NCI-H446 treated with DMSO at 0.1 percent for 48 hours (cell line): ENCODE measurements around the gene GTF3C6.
"Not testable (repeated sequence)": the region's sequence is repeated elsewhere in the genome, so short reads cannot be mapped to it uniquely, and the experiment has no call there.

Source experiments
- DNase-seq: peaks from one replicate; lab custom pipeline; 2025; lab: John Stamatoyannopoulos, UW

Gene GTF3C6, protein sequence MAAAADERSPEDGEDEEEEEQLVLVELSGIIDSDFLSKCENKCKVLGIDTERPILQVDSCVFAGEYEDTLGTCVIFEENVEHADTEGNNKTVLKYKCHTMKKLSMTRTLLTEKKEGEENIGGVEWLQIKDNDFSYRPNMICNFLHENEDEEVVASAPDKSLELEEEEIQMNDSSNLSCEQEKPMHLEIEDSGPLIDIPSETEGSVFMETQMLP

DNA sequence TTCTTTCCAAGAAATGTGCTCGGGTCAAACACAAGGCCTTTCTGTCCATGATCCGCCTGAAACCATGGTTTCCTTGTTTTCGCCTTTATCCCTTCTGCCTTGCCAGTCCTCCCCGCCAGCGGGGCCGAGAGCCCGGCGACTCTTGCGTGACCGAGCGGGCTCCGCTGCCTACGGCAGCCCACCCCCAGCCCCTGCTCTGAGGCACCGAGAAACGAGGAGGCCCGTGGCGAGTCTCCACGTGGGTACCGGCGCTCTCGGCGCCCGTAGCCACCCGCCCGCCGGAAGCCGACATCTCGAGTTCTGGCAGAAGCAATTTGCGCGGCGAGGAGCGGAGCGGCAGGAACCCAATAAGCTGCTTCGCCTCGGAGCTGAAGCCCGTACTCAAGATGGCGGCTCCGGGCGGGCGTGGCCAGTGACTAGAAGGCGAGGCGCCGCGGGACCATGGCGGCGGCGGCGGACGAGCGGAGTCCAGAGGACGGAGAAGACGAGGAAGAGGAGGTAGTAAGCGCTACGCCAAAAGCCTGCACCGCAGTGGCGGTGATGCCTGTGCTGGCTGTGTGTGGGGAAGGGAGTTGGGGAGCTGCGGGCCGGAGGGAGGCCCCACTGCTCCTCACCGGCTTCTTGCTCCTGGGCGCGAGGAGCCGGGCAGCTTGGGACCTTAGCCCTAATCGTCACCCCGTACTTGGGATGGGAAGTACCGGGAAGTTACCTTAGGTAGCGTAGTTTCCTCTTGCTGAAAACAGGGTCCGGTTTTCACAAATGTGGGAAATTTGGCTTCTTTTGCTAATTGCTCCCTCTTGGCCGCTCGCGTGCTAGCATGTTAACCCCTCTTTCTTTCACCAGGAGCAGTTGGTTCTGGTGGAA lies at the start of gene GTF3C6:
Gene GTF3C6 (plus strand): TSS at position 378 of the 864 bp plus-strand sequence. CDS start 64 bp downstream, at position 442.
- peak; percentile 82 for DNase-seq

DNA sequence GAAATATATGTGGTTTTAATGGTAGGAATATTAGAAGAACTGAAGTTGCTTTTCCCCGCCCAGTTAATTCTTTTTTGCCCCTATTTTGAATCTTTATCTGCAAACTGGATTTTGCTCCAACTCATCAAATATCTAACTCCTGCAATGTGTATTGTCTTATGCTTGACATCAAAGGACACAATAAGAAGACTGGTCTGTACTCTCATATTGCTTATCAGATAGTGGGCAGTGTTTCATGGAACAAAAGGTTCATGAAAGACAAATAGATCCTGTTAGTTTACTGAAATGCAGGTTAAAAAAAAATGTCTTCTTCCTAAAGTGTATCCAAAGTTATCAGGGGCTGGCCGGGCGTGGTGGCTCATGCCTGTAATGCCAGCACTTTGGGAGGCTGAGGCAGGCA lies 27.7 kb upstream of the GTF3C6 start:
- no peak for DNase-seq

DNA sequence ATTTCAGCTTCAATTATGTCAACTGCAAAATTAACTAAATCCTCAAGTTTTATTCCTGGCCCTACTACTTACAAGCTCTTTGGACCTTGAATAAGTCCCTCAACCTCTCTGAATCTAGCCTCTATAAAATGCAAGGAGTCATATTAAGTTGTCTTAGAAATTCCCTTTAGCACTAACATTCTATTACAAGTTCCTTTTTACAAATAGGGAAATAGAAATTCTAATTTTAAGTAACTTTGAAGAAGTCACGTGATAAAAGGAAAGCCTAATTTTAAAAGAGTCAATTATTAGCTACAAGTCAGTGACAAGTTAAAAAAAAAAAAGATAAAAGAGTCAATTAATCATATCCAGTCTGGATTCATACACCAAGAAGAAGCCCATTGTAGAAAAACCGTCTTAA lies 24.6 kb upstream of the GTF3C6 start:
- DNase-seq: no peak

DNA sequence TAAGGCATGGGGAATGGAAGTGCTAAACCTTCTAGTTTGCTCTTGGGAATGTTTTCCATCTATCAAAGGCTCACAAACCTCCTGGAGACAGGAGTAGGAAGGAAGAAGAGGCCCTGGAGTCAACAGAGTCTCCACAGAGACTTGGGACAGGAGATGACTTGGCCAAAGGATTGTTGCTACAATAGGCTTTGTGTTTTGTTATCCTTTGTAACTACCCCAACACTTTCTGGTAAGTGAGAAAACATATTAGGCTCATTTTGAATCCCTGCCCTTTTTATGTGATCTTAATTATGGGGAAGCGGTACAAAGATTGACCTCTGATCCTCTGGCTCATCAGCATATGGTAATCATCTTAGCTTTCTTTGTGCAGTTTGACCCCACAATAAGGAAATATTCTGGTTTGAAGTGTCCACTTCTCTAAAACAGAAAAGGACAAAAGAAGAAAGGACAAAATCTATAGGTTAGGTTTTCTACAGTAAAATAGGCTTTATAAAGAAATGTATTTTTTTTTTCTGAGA lies 24.1 kb upstream of the GTF3C6 start:
- DNase-seq: no peak

DNA sequence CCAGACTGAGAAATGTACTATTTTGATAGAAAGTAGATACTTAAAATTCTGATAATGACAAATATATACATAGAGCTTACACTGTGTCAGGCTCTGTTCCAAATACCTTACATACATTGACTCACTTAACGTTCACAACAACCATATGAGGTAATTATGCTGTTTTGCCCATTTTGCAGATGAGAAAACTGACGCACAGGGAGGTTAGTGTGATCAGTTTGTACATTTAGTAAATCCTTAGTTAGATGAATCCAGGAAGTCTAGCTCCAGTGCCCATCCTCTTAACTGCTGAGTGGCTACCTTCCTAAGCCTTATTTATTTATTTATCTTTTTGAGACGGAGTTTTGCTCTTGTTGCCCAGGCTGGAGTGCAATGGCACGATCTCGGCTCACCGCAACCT lies 23.3 kb upstream of the GTF3C6 start:
- no peak for DNase-seq

DNA sequence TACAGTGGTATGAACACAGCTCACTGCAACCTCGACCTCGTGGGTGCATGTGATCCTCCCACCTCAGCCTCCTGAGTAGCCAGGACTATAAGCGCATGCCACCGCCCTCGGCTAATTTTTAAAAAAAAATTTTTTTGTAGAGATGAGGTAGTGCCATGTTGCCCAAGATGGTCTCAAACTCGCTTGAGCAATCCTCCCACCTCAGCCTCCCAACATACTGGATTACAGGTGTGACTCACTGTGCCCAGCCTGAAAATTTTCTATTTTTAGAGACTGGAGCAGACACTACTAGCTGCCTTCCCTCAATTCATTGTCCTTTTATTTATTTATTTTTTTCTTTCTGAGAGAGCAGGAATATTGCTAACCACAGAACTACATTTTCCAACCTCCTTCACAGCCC lies 20.3 kb upstream of the GTF3C6 start:
- no peak for DNase-seq

DNA sequence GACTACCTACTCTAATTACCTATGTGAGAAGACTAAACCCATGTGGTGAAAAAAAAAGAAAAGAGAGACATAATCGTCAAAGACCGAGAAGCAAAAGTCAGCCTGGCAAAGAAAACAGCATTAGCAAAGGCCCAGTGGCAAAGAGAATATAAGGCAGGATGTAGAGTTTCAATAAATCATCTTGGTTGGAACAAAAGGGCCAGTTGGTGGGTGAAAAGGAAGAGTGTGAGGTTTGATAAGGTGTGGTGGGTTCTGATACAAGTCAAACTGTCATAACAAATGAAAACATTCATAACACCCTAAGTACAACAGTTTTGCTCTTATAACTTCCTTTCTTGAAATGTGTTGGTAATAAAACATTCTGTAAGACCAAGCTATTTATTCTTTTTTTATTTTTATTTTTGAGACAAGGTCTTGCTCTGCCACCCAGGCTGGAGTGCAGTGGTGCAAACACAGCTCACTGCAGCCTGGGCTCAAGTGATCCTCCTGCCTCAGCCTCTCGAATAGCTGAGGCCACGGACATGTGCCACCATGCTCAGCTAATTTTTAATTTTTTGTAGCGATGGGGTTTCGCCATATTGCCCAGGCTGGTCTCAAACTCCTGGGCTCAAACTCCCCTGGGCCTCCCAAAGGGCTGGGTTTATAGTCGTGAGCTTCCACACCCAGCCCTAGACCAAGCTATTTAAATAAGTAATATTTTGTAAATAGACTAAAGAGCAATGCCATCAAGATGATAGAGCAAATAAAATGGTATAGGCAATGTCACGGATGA lies 18.9 kb upstream of the GTF3C6 start:
- DNase-seq: no peak

DNA sequence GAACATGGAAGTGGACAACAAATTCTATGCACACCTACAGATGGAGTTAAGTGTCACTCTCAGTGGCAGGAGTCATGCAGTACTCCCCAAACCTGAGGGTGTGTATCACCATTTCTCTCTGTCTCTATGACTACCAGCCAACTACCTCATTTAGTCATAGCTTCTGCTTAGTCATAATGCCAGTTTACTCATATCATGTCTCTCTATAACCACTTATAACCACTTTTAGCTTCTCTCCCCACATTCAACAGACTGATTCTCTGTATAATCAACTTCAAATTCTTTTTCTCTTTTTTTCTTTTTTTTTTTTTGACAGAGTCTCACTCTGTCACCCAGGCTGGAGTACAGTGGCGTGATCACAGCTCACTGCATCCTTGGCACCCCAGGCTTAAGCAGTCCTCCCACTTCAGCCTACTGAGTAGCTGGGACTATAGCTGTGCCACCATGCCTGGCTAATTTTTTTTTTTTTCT lies 13.8 kb upstream of the GTF3C6 start:
- DNase-seq: no peak

DNA sequence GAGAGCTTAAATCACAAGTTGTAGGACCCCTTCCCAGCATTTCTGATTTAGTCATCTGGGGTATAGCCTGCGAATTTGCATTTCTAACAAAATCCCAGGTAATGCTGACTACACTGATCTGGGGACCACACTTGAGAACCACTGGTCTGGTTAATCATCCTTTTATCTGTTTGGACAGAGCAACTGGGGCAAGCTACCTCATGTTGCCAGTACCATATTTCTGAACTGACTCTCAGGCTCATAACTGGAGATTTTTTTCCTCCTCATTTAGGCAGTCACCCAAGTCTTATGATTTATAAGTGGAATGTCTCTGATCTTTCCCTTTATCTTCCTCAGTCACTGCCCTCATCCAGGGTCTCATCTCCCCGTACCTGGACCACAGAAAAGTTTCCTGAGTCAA lies 12.0 kb upstream of the GTF3C6 start:
- no peak for DNase-seq

DNA sequence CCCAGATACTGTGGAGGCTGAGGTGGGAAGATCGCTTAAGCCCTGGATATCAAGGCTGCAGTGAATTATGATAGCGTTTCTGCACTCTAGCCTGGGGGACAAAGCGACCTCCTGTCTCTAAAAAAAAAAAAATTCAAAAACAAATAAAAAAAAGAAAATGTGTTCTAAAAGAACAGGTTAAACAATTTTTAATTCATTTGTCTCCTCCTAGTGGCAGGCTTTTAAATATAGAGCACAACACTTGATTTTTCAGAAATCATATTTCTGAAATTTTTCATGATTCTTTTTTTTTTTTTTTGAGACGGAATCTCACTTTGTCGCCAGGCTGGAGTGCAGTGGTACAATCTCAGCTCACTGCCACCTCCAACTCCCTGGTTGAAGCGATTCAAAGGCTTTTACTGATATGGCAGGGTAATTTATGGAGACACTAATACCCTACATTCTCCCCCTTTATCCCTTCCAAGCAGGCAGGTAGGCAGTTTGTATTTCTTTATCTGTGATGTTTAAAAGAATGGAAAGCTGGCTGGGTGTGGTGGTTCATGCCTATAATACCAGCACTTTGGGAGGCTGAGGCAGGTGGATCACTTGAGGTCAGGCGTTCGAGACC lies 8.7 kb upstream of the GTF3C6 start:
- DNase-seq: peak; percentile 9

DNA sequence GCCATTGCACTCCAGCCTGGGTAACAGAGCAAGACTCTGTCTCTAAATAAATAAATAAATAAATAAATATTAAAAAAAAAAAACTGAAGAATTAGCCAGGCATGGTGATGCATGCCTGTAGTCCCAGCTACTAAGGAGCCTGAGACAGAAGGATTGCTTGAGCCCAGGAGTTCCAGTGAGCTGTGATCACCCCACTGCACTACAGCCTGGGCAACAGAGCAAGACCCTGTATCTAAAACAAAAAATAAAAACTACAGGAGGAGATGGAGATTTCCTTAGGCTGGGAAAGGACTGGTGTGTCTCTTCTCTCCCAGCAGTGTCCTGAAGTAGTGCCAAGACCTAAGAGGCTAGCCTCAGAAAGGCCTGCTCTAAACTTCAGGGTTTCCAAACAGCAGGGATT lies 8.1 kb upstream of the GTF3C6 start:
- DNase-seq: no peak

DNA sequence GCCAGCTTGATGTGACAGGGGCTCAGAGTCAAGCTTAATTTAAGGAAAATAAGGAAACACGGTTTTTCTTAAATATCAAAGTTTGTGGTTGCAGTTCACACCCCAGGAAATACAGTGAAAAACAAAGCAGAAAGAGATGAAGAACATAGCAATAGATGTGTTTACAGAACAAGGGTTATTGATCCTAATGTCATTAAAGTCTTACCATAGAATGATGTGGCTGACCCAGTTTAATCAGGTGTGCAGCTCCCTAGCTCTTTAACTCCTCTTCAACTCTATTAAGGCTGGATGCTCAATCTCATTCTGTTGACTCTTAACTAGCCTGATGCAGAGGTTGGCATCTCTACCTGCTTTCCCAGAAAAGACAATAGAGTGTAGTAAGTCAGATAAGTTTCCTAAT lies 7.5 kb upstream of the GTF3C6 start:
- no peak for DNase-seq

DNA sequence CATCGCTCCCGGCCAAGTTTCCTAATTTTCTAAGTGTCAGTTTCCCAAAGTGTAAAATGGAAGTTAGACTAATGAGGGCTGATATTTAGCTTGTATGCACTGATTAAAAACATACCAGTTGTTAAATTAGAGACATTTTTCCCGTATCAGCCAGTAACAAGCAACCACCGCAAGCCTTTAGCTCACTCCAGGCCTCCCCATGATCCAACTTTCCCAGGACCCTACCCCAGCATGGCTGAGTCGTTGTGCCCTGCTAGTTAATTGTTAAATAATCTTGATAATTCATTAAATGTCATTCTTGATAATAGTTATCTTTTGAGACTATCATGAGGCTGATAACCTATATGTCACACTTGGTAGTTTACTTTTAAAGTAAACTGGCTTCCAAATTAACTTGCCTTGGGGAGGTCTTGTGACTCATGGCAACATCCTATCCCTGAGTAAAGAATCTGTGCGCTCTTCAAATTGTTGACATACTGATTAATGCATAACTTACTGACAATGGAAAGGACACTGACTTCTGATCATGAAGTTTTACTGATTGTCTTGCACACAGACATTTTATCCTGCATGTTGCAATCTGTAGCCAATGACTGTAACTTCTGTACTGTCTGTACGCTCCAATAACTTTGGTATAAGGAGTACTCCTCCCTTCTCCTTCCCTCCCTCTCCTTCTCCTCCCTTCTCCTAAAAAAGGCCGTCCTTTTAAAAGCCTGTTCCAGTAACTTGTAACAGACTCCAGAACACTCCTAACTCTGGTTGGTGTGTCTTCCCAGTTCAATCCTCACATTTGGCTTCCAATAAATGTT lies 6.3 kb upstream of the GTF3C6 start:
- no peak for DNase-seq

DNA sequence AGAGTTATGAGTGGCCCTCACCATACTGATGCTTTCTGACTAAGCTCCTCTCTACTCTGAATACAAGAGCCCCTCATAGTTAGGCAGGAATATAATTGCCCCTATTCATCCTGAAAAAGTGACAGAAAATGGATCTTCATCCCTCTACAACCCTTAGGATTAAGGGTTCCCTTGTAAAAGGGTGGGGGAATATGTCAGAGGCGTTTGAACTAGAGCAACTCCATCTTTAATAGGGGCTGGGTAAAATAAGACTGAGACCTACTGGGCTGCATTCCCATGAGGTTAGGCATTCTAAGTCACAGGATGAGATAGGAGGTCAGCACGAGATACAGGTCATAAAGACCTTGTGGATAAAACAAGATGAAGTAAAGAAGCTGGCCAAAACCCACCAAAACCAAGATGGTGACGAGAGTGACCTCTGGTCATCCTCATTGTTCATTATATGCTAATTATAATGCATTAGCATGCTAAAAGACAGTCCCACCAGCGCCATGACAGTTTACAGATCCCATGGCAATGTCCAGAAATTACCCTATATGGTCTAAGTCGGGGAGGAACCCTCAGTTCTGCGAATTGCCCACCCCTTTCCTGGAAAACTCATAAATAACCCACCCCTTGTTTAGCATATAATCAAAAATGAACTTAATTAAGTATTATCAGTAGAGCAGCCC lies 4.7 kb upstream of the GTF3C6 start:
- DNase-seq: no peak

DNA sequence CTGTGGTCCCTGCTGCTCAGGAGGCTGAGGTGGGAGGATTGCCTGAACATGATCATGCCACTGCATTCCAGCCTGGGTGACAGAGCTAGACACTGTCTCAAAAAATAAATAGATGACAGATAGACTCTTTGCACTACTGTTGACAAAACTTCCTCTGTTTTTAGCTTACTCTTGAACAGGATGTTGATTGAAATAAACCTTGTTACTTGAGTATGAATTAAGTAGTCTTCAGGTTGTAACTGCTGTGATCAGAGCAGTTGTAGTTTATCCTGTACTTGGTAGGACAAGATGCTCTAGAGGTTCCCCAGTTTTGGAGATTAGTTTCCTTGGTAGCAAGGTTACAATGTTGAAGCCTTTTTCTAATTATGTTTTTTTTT lies 1.5 kb downstream of the GTF3C6 start:
- DNase-seq: no peak

DNA sequence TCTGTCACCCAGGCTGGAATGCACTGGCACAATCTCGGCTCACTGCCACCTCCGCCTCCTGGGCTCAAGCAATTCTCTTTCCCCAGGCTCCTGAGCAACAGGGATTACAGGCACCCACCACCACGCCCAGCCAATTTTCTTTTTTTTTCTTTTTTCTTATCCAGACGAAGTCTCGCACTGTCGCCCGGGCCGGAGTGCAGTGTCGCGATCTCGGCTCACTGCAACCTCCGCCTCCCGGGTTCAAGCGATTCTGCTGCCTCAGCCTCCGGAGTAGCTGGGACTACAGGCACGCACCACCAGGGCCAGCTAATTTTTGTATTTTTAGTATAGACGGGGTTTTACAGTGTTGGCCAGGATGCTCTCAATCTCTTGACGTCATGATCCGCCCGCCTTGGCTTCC lies 4.1 kb downstream of the GTF3C6 start:
- DNase-seq: not testable (repeated sequence)

DNA sequence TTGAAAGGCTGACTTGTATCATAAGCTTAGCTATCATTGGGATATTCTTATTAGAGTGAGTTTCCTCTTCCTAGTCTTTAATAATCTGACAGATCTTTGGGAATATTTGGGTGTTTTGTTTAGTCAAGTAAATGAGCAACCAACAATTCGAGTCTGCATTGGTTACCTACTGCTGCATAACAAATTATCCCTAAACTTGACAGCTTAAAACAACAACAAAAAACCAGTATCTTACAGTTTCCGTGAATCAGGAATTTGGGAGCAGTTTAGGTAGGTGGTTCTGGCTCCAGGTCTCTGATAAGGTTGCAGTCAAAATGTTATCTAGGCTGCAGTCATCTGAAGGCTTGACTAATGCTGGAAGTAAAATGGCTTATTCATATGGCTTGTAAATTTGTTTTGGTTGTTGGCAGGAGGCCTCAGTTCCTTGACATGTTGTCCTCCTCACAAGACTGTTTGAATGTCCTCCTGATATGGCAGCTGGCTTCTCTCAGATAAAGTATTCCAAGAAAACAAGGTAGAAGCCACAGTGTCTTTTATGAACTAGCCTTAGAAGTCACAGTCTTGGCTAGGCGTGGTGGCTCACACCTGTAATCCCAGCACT lies 7.2 kb downstream of the GTF3C6 start:
- DNase-seq: no peak

DNA sequence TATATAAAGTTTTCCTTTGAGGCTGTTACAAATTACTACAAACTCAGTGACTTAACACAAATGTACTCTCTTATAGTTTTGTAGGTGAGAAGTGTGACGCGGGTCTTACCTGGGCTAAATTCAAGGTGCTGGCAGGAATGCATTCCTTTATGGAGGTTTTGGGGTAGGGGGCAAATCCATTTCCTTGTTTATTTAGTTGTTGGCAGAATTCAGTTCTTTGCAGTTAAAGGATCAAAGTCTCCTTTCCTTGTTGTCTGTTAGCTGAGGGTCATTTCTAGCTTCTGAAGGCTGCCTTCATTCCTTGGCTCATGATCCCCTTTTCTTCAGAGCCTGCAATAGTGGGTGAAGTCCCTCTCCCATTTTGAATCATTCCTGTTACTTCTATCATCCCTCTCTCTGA lies 10.2 kb downstream of the GTF3C6 start:
- not testable (repeated sequence) for DNase-seq

DNA sequence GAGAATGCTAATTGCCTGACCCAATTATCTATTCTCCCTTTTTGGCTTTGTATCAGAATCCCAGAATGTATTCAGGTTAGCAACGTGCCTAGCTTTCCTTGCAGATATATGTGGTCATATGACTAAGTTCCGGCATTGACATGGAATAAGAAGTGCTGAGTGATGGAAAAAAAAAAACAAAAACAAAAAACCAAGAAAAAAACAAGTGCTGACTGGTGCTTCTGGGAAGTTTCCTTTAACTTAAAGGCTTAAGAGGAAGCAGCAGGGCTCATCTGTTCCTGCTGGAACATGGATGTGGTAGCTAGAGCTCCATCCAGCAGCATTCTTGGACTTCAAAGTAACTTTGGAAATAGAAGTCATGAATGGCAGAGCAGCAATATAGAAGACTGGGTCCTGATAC lies 13.0 kb downstream of the GTF3C6 start:
- no peak for DNase-seq

DNA sequence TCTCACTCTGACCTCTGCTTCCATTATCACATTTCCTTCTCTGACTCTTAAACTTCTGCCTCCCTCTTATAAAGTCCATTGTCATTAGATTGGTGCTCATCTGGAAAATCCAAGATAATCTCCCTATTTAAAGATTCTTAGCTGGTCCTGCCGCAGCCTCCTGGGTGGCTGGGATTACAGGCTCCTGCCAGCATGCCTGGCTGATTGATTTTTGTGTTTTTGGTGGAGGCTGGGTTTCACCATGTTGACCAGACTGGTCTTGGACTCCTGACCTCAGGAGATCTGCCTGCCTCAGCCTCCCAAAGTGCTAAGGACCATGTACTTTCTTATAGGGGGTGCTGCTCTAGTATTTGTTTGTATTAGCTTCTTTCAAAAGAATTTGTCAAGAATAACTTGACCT lies 18.1 kb downstream of the GTF3C6 start:
- no peak for DNase-seq
